Measurements from ENCODE around the gene ACP4. TPM values are rescaled to one million over a fixed set of nuclear protein-coding genes. Genes with fewer than 3 reads are reported as not detected.

The ACP4 gene
- polyA plus RNA-seq, 2 donors, result not detected

DNA sequence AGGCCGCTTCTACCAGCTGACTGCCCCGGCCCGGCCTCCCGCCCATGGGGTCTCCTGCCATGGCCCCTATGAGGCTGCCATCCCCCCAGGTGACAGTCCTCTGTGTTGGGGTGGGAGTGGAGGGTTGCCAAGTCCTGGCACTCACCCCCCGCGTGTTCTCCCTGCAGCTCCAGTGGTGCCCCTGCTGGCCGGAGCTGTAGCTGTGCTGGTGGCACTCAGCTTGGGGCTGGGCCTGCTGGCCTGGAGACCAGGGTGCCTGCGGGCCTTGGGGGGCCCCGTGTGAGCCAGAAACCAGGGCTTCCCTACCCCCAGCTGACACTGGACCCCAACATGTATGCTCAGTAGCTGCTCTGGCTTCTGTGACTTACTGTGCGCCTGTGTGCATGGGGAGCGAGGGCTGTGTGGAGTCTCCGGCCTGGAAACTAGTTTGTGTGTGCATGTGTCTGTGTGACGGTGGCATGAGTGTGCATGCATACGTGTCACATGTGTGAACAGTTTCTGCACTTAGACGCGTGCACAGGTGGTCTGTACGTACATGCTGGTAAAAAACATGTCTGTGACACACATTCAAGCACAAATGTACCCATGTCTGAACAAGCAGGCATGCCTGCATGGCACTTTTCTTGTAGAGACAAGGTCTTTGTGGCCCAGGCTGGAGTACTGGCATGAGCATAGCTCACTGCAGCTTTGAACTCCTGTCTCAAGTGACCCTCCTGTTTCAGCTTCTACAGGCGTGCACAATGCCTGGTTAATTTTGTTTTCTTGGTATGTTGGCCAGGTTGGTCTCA, 4.9 kb downstream of the ACP4 start:
- no peak overlapping the region for H3K4me3 ChIP-seq (ENCODE audit: low read depth in 1 of 2, low read length in 2 of 2)
- H3K4me1 ChIP-seq (ENCODE audit: control insufficient read depth in 2 of 2, insufficient read depth in 2 of 2, low read length in 1 of 2), result peaks cover 0 to 5% of the 10 kb centered on the region in 2 donors
- H3K9me3 ChIP-seq (ENCODE audit: control insufficient read depth in 2 of 2, insufficient read depth in 1 of 2, low read depth in 1 of 2, low read length in 1 of 2), result no peaks in the 10 kb centered on the region
- H3K36me3 ChIP-seq (ENCODE audit: control insufficient read depth in 2 of 2, insufficient read depth in 2 of 2, low read length in 1 of 2), result peaks cover 14 to 31% of the 10 kb centered on the region in 2 donors
- no peaks in the 10 kb centered on the region for H3K27me3 ChIP-seq (ENCODE audit: control insufficient read depth in 1 of 2, insufficient read depth in 2 of 2, low read length in 2 of 2)
- H3K27ac ChIP-seq (ENCODE audit: low read depth in 2 of 2, low read length in 1 of 2), result no peak overlapping the region
- WGBS, 2 donors, result 36 to 39% methylated on average over 18 of the region's 18 CpGs

- WGBS, 2 donors, result 63 to 76% methylated on average over 4 of the region's 4 CpGs
- peaks cover 0 to 5% of the 10 kb centered on the region in 2 donors for H3K4me1 ChIP-seq (ENCODE audit: control insufficient read depth in 2 of 2, insufficient read depth in 2 of 2, low read length in 1 of 2)
- H3K27me3 ChIP-seq (ENCODE audit: control insufficient read depth in 1 of 2, insufficient read depth in 2 of 2, low read length in 2 of 2), result no peaks in the 10 kb centered on the region
- H3K27ac ChIP-seq (ENCODE audit: low read depth in 2 of 2, low read length in 1 of 2), result no peak overlapping the region
- no peak overlapping the region for H3K4me3 ChIP-seq (ENCODE audit: low read depth in 1 of 2, low read length in 2 of 2)
- peaks cover 14 to 33% of the 10 kb centered on the region in 2 donors for H3K36me3 ChIP-seq (ENCODE audit: control insufficient read depth in 2 of 2, insufficient read depth in 2 of 2, low read length in 1 of 2)
- no peaks in the 10 kb centered on the region for H3K9me3 ChIP-seq (ENCODE audit: control insufficient read depth in 2 of 2, insufficient read depth in 1 of 2, low read depth in 1 of 2, low read length in 1 of 2)
These were observed 5.5 kb downstream of the ACP4 start for GRCh38 chr19:50795664-50796073.

DNA sequence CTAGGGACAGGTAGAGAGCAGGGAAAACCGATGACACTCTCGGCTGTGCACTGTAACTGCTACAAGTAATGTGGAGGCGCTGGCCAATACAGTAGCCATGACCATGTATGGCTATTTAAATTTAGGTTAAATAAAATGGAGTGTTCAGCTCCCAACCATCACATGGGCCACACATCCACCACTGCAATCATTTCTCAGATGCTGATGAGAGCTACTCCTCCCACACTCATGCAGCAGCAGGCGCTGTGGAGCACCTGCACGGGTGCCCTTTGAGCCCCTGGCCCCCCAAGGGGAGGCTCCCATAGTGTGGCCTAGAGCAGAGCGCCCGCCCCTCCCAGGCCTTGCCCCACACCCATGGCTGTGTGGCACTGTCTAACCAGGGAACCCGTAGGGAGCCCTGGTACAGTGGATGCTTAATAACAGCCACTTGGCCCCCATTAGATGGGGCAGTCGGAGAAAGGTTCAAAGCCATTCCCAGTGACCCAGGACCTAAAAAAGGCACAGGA, 6.0 kb downstream of the ACP4 start:
- peaks cover 14 to 33% of the 10 kb centered on the region in 2 donors for H3K36me3 ChIP-seq (ENCODE audit: control insufficient read depth in 2 of 2, insufficient read depth in 2 of 2, low read length in 1 of 2)
- 83 to 84% methylated on average over 9 of the region's 9 CpGs for WGBS, 2 donors

GRCh38 chr19:50796634-50797428, 6.6 kb downstream of the ACP4 start:
- Histone ChIP-seq H3K9me3 (ENCODE audit: control insufficient read depth in 2 of 2, insufficient read depth in 1 of 2, low read depth in 1 of 2, low read length in 1 of 2) (no peaks in the 10 kb centered on the region), H3K27me3 (ENCODE audit: control insufficient read depth in 1 of 2, insufficient read depth in 2 of 2, low read length in 2 of 2) (no peaks in the 10 kb centered on the region), H3K4me3 (ENCODE audit: low read depth in 1 of 2, low read length in 2 of 2) (no peak overlapping the region), H3K27ac (ENCODE audit: low read depth in 2 of 2, low read length in 1 of 2) (no peak overlapping the region), H3K4me1 (ENCODE audit: control insufficient read depth in 2 of 2, insufficient read depth in 2 of 2, low read length in 1 of 2) (peaks cover 0 to 5% of the 10 kb centered on the region in 2 donors), H3K36me3 (ENCODE audit: control insufficient read depth in 2 of 2, insufficient read depth in 2 of 2, low read length in 1 of 2) (peaks cover 14 to 33% of the 10 kb centered on the region in 2 donors)
- WGBS, 2 donors, result 85 to 86% methylated on average over 8 of the region's 8 CpGs

More for the DNA sequence above, 6.0 kb downstream of the ACP4 start:
- Histone ChIP-seq H3K4me3 (ENCODE audit: low read depth in 1 of 2, low read length in 2 of 2) (no peak overlapping the region), H3K4me1 (ENCODE audit: control insufficient read depth in 2 of 2, insufficient read depth in 2 of 2, low read length in 1 of 2) (peaks cover 0 to 5% of the 10 kb centered on the region in 2 donors), H3K27me3 (ENCODE audit: control insufficient read depth in 1 of 2, insufficient read depth in 2 of 2, low read length in 2 of 2) (no peaks in the 10 kb centered on the region), H3K27ac (ENCODE audit: low read depth in 2 of 2, low read length in 1 of 2) (no peak overlapping the region), H3K9me3 (ENCODE audit: control insufficient read depth in 2 of 2, insufficient read depth in 1 of 2, low read depth in 1 of 2, low read length in 1 of 2) (no peaks in the 10 kb centered on the region)

GRCh38 chr19:50797429-50797780, 7.2 kb downstream of the ACP4 start:
- H3K36me3 ChIP-seq (ENCODE audit: control insufficient read depth in 2 of 2, insufficient read depth in 2 of 2, low read length in 1 of 2), result peaks cover 14 to 36% of the 10 kb centered on the region in 2 donors
- no peak overlapping the region for H3K27ac ChIP-seq (ENCODE audit: low read depth in 2 of 2, low read length in 1 of 2)
- peaks cover 0 to 5% of the 10 kb centered on the region in 2 donors for H3K4me1 ChIP-seq (ENCODE audit: control insufficient read depth in 2 of 2, insufficient read depth in 2 of 2, low read length in 1 of 2)
- H3K9me3 ChIP-seq (ENCODE audit: control insufficient read depth in 2 of 2, insufficient read depth in 1 of 2, low read depth in 1 of 2, low read length in 1 of 2), result no peaks in the 10 kb centered on the region
- 89% methylated on average over 7 of the region's 7 CpGs for WGBS, 2 donors
- H3K27me3 ChIP-seq (ENCODE audit: control insufficient read depth in 1 of 2, insufficient read depth in 2 of 2, low read length in 2 of 2), result no peaks in the 10 kb centered on the region
- no peak overlapping the region for H3K4me3 ChIP-seq (ENCODE audit: low read depth in 1 of 2, low read length in 2 of 2)

DNA sequence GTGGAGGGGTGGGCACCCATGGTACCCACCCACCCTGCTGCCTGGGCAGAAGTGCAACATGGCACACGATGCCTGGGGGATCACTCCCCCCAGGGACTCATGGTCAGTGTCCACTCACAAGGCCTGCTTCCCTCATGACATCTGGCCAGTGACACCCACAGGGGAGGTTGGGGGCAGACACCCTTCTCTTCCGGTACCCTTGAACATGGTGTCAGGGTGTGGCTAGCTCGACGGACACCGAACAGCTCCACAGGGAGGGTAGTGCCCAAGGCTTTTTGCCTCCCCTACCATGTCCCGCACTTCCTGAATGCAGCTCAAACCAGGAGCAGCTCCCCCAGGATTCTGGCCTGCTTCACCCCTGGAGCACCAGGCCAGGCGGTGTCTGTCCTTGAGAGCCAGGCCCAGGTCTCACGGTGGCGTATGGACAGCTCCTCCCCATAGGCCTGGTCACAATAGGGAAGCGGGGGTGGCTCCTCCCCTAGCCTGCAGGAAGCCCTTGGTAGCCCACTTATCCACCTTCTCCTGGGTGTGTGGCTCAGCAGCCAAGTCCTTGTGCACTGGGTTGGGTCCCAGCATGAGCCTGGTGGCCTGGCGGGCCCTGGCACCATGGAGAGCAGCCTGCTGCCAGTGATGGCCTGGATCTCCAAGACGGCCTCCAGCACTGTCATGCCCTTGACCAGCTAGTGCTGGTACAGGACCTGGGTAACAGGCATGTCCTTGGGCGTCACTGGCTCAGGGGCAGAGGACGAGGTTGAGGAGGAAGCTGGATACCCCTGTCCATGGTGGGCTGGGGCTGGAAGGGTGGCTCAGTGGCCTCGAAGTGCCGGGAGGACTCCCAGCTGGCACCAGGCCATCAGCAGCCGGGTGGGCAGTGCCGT, 7.8 kb downstream of the ACP4 start:
- peaks cover 14 to 36% of the 10 kb centered on the region in 2 donors for H3K36me3 ChIP-seq (ENCODE audit: control insufficient read depth in 2 of 2, insufficient read depth in 2 of 2, low read length in 1 of 2)
- no peak overlapping the region for H3K4me3 ChIP-seq (ENCODE audit: low read depth in 1 of 2, low read length in 2 of 2)
- peaks cover 0 to 5% of the 10 kb centered on the region in 2 donors for H3K4me1 ChIP-seq (ENCODE audit: control insufficient read depth in 2 of 2, insufficient read depth in 2 of 2, low read length in 1 of 2)
- no peaks in the 10 kb centered on the region for H3K9me3 ChIP-seq (ENCODE audit: control insufficient read depth in 2 of 2, insufficient read depth in 1 of 2, low read depth in 1 of 2, low read length in 1 of 2)
- no peak overlapping the region for H3K27ac ChIP-seq (ENCODE audit: low read depth in 2 of 2, low read length in 1 of 2)
- no peaks in the 10 kb centered on the region for H3K27me3 ChIP-seq (ENCODE audit: control insufficient read depth in 1 of 2, insufficient read depth in 2 of 2, low read length in 2 of 2)
- WGBS, 2 donors, result 79 to 85% methylated on average over 17 to 18 of the region's 18 CpGs

DNA sequence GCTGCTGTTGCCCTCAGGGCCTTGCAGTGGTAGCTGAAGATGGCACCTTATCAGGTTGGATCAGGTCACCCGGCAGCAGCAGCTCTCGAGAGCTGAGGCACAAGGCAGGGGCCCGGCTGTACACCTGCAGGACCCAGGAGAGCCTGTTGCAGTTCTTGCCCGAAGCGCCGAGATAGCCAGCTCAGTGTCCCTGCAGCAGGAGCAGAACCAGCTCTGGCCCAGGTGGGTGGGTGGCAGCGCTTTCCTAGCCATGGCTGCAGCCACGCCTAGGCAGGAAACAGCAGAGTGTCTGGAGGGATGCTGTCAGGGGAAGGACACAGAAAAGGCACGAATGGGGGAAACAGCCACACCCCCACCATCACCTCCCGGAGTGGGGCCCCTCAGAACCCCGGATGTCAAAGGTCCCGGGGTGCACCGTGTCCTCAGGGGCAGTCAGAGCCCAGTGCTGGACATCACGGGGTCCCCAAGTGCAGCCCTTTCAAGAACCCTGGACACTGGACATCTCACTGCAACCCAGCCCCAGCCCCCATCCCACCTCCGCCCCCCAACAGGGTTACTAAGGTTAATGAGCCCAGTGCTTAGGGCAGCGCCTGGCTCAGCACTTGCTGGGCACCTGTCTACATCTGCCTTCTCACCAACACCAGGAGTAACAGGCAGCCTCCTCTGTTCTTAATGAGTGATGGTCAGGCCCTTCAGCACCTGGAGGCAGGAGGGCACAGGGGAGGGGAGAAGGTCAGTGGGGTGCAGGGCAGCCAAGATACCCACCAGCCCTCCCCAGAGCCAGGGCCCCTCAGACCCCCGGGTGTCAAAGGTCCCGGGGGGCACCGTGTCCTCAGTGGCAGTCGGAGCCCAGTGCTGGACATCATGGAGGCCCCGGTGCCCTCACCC, 8.7 kb downstream of the ACP4 start:
- Histone ChIP-seq H3K4me1 (ENCODE audit: control insufficient read depth in 2 of 2, insufficient read depth in 2 of 2, low read length in 1 of 2) (peaks cover 0 to 7% of the 10 kb centered on the region in 2 donors), H3K9me3 (ENCODE audit: control insufficient read depth in 2 of 2, insufficient read depth in 1 of 2, low read depth in 1 of 2, low read length in 1 of 2) (no peaks in the 10 kb centered on the region), H3K27me3 (ENCODE audit: control insufficient read depth in 1 of 2, insufficient read depth in 2 of 2, low read length in 2 of 2) (no peaks in the 10 kb centered on the region), H3K4me3 (ENCODE audit: low read depth in 1 of 2, low read length in 2 of 2) (no peak overlapping the region), H3K27ac (ENCODE audit: low read depth in 2 of 2, low read length in 1 of 2) (no peak overlapping the region), H3K36me3 (ENCODE audit: control insufficient read depth in 2 of 2, insufficient read depth in 2 of 2, low read length in 1 of 2) (peaks cover 14 to 36% of the 10 kb centered on the region in 2 donors)
- WGBS, 2 donors, result 81 to 86% methylated on average over 20 to 21 of the region's 21 CpGs

- peaks cover 14 to 36% of the 10 kb centered on the region in 2 donors for H3K36me3 ChIP-seq (ENCODE audit: control insufficient read depth in 2 of 2, insufficient read depth in 2 of 2, low read length in 1 of 2)
These were observed 9.3 kb downstream of the ACP4 start for GRCh38 chr19:50799547-50799851.

More at GRCh38 chr19:50799547-50799851, 9.3 kb downstream of the ACP4 start:
- 74% methylated on average over 3 of the region's 3 CpGs for WGBS, 2 donors
- H3K27ac ChIP-seq (ENCODE audit: low read depth in 2 of 2, low read length in 1 of 2), result no peak overlapping the region
- H3K9me3 ChIP-seq (ENCODE audit: control insufficient read depth in 2 of 2, insufficient read depth in 1 of 2, low read depth in 1 of 2, low read length in 1 of 2), result no peaks in the 10 kb centered on the region
- peaks cover 0 to 4% of the 10 kb centered on the region in 2 donors for H3K4me1 ChIP-seq (ENCODE audit: control insufficient read depth in 2 of 2, insufficient read depth in 2 of 2, low read length in 1 of 2)
- H3K4me3 ChIP-seq (ENCODE audit: low read depth in 1 of 2, low read length in 2 of 2), result no peak overlapping the region
- no peaks in the 10 kb centered on the region for H3K27me3 ChIP-seq (ENCODE audit: control insufficient read depth in 1 of 2, insufficient read depth in 2 of 2, low read length in 2 of 2)
